Endothelial cell (in vitro differentiated cells): Measurements from ENCODE around the gene ELP4. TPM values are rescaled to one million over a fixed set of nuclear protein-coding genes. Genes with fewer than 3 reads are reported as not detected.
"Not testable (repeated sequence)": the region's sequence is repeated elsewhere in the genome, so short reads cannot be mapped to it uniquely, and the experiment has no call there.

ENCODE experiments used
- DNase-seq: peaks from one replicate; pipeline ENCODE4 v3.0.0; 2021; ENCODE audit warnings: low spot score
- H3K27ac Mint-ChIP-seq: one replicate; pipeline ENCODE4 v1.8.0; 2021; ENCODE audit warnings: mixed read lengths, inconsistent platforms; ENCODE audit not compliant: unreplicated experiment
- H3K27me3 Mint-ChIP-seq: one replicate; pipeline ENCODE4 v1.8.0; 2021; ENCODE audit warnings: mild to moderate bottlenecking, moderate library complexity, mixed read lengths, inconsistent platforms; ENCODE audit not compliant: unreplicated experiment
- H3K36me3 Mint-ChIP-seq: one replicate; pipeline ENCODE4 v1.8.0; 2021; ENCODE audit warnings: mild to moderate bottlenecking, low read depth, mixed read lengths, inconsistent platforms; ENCODE audit not compliant: unreplicated experiment
- H3K4me1 Mint-ChIP-seq: one replicate; pipeline ENCODE4 v1.8.0; 2021; ENCODE audit warnings: mild to moderate bottlenecking, mixed read lengths, inconsistent platforms; ENCODE audit not compliant: unreplicated experiment
- H3K4me3 Mint-ChIP-seq: one replicate; pipeline ENCODE4 v1.8.0; 2021; ENCODE audit warnings: mild to moderate bottlenecking, mixed read lengths, inconsistent platforms; ENCODE audit not compliant: unreplicated experiment
- H3K9me3 Mint-ChIP-seq: one replicate; pipeline ENCODE4 v1.8.0; 2021; ENCODE audit warnings: mixed read lengths, inconsistent platforms; ENCODE audit not compliant: unreplicated experiment
- CTCF ChIP-seq: fragments of 200-600 bp; sonication (generic); IDR thresholded peaks from one replicate; pipeline ENCODE4 v1.5.0; 2021; ENCODE audit warnings: antibody characterized with exemption; ENCODE audit not compliant: unreplicated experiment
- total RNA-seq: library from RNA; stranded (reverse); fragmentation: NEBNext Ultra II Directional; extraction: Animal tissue kit (Norgen Biotek cat#: 25700); gene quantifications from one replicate; pipeline ENCODE4 v1.2.1, GENCODE V29; 2021; ENCODE audit not compliant: unreplicated experiment

Gene ELP4
- total RNA-seq, 1 donor from 2014 or later: 9.5 TPM

GRCh38 chr11:31560842-31561476 lies 51.4 kb downstream of the ELP4 start:
- Mint-ChIP-seq H3K36me3 (no peaks in the 10 kb centered on the region), H3K27me3 (peaks cover 1% of the 10 kb centered on the region), H3K4me3 (no peak overlapping the region), H3K27ac (no peak overlapping the region), H3K4me1 (no peaks in the 10 kb centered on the region), H3K9me3 (no peaks in the 10 kb centered on the region)
- DNase-seq: no peak
- TF ChIP-seq CTCF: no peak

- not testable (repeated sequence) for H3K27ac Mint-ChIP-seq, H3K4me1 Mint-ChIP-seq, DNase-seq, H3K36me3 Mint-ChIP-seq, H3K4me3 Mint-ChIP-seq, H3K9me3 Mint-ChIP-seq, H3K27me3 Mint-ChIP-seq
Measured at GRCh38 chr11:31564517-31564916, 55.0 kb downstream of the ELP4 start.

GRCh38 chr11:31574133-31574532 lies 64.6 kb downstream of the ELP4 start:
- not testable (repeated sequence) for H3K4me3 Mint-ChIP-seq, H3K36me3 Mint-ChIP-seq, H3K4me1 Mint-ChIP-seq, H3K27ac Mint-ChIP-seq, H3K9me3 Mint-ChIP-seq, H3K27me3 Mint-ChIP-seq, DNase-seq

- not testable (repeated sequence) for H3K4me3 Mint-ChIP-seq, H3K27me3 Mint-ChIP-seq, H3K4me1 Mint-ChIP-seq, H3K9me3 Mint-ChIP-seq, H3K36me3 Mint-ChIP-seq, DNase-seq, H3K27ac Mint-ChIP-seq
Measured at GRCh38 chr11:31575764-31576163, 66.2 kb downstream of the ELP4 start.

GRCh38 chr11:31579412-31579811 lies 69.8 kb downstream of the ELP4 start:
- not testable (repeated sequence) for H3K9me3 Mint-ChIP-seq, H3K4me1 Mint-ChIP-seq, H3K27me3 Mint-ChIP-seq

GRCh38 chr11:31582697-31583096 lies 73.1 kb downstream of the ELP4 start:
- Mint-ChIP-seq H3K9me3 (no peaks in the 10 kb centered on the region), H3K4me3 (no peak overlapping the region), H3K27ac (no peak overlapping the region)

More at GRCh38 chr11:31579412-31579811, 69.8 kb downstream of the ELP4 start:
- H3K4me3 Mint-ChIP-seq, H3K27ac Mint-ChIP-seq, H3K36me3 Mint-ChIP-seq, DNase-seq: not testable (repeated sequence)

More at GRCh38 chr11:31582697-31583096, 73.1 kb downstream of the ELP4 start:
- TF ChIP-seq CTCF: no peak
- Mint-ChIP-seq H3K27me3 (no peaks in the 10 kb centered on the region), H3K4me1 (no peaks in the 10 kb centered on the region), H3K36me3 (no peaks in the 10 kb centered on the region)
- no peak for DNase-seq
